Epidermal melanocyte (primary cell): ENCODE data around the gene FABP3.

Experiments
- DNase-seq: peaks from one replicate; pipeline ENCODE4 v3.0.0; 2011; ENCODE audit warnings: low spot score; ENCODE audit not compliant: insufficient read length

FABP3 gene

DNA sequence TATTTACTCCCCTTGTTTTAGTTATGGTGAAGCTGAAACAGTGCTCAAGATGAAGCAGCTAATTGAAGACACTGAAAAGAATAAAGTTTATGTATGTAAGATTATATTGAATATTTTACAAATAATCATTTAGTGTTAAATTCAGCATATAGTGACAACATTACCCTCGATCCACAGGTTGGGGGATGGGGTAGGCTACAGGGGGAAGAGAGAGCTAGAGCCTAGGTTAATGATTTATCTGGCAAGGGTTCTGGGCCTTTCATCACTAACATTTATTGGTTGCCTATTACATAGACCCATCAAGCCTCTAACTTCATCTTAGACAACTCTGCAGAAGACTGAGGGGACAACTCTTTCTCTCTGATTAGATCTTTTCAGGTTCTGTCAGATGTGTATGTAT lies 54.7 kb downstream of the FABP3 start:
- no peak for DNase-seq

GRCh38 chr1:31315902-31316301 lies 57.0 kb downstream of the FABP3 start:
- DNase-seq: no peak
